GM12872 (cell line): Measurements from ENCODE around the gene POU6F2.

ENCODE experiments used
- TF ChIP-seq, protein P1 (sequence below): IDR thresholded peaks from 3 replicates; pipeline ENCODE4 v1.5.1; 2011; ENCODE audit warnings: low read depth, mild to moderate bottlenecking, low read length, moderate library complexity; ENCODE audit not compliant: insufficient read depth

POU6F2 gene

DNA sequence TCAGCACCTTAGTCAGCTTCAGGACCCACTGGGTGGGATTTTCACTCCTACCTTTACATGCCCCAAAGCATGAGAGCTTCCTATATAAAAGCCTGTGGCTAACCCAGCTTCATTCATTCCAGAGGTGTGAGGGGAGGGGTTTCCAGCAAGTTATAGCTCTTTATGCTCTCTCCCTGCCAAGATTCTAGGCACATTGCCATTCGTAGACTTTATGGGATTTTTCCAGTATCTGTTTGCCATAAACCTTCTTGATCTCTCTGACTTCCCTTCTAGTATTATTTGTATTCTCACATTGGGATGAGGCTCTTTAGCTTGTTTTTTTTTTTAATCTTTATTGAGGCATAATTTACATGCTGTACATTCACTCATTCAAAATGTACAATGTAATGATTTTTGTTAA, 67.5 kb downstream of the POU6F2 start:
- TF ChIP-seq, protein P1, sequence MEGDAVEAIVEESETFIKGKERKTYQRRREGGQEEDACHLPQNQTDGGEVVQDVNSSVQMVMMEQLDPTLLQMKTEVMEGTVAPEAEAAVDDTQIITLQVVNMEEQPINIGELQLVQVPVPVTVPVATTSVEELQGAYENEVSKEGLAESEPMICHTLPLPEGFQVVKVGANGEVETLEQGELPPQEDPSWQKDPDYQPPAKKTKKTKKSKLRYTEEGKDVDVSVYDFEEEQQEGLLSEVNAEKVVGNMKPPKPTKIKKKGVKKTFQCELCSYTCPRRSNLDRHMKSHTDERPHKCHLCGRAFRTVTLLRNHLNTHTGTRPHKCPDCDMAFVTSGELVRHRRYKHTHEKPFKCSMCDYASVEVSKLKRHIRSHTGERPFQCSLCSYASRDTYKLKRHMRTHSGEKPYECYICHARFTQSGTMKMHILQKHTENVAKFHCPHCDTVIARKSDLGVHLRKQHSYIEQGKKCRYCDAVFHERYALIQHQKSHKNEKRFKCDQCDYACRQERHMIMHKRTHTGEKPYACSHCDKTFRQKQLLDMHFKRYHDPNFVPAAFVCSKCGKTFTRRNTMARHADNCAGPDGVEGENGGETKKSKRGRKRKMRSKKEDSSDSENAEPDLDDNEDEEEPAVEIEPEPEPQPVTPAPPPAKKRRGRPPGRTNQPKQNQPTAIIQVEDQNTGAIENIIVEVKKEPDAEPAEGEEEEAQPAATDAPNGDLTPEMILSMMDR = no peak

DNA sequence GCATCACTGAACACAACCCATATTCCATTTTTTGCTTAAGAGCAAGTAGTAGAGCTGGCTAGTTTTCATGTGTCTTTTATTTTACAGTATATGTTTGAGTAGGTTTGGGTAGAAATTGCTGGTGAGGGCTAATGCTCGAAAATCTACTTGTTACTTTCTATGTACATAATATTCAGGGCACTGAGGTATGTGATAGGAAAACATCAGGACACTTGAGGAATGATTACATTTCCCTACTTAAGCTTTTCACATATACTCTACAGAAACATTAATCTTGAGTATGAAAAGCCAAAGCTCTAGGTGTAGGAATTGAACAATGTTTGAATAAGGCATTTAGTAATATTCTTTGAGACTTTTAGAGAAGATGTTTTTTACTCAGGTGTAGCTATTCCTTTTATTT, 73.6 kb downstream of the POU6F2 start:
- TF ChIP-seq, protein P1 = no peak

GRCh38 chr7:39051707-39052106, 74.0 kb downstream of the POU6F2 start:
- TF ChIP-seq, protein P1 = no peak

- TF ChIP-seq, protein P1 = no peak
Measured at GRCh38 chr7:39054731-39055130, 77.0 kb downstream of the POU6F2 start.

DNA sequence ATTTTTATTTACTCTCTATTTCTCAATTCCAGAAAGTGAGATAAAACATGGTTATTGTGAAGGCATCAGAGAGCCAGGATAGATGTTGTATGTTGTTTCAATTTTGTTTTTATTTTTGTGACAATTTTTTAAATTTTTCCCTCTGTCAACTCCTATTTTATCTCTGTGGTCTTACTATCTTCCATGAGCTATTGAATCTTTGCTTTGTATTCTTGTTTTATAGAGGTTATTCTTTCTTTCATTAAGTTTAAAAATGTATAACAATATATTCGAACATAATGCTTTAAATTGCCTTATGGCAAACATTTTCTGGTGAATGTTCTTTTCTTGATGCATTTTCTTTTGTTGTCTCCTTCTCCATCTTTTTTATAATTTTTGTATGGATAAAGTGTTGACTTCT, 78.4 kb downstream of the POU6F2 start:
- TF ChIP-seq, protein P1 = no peak

DNA sequence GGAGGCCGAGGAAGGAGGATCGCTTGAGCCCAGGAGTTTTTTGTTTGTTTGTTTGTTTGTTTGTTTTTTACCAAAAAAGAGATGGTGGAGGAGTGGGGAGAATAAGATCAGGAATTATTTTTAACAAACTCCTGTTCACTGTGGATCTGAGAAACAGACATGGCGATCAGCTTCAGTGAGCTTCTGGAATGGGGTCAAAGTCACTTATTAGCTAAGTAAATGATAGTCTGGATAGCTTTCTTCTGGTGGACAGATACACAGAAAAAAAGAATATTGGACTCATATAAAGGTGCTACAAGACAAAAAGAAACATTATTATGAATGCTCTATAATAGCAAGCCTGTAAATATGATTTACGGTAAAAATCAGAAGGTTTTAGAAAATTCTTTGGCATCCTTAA, 85.1 kb downstream of the POU6F2 start:
- TF ChIP-seq, protein P1 = no peak

- TF ChIP-seq, protein P1 = no peak
Measured at GRCh38 chr7:39069031-39069430, 91.3 kb downstream of the POU6F2 start.
